ENCODE results near the gene HCFC1.

Gene HCFC1

GRCh38 chrX:153925739-153926551 lies 45.7 kb downstream of the HCFC1 start, which contains the start of gene ARHGAP4:
ARHGAP4 (minus strand) TSS chrX:153926264; CDS start chrX:153926202, 62 bp downstream.
- Histone ChIP-seq H3K4me3 (ENCODE audit: low read depth, low read length) (peak within 1 kb of the TSS; percentile 58), H3K36me3 (replicated peaks) (no peaks in the 10 kb centered on the region), H3K27me3 (replicated peaks) (no peaks in the 10 kb centered on the region), H3K27ac (no peak within 1 kb of the TSS)
- TF ChIP-seq, protein P1, sequence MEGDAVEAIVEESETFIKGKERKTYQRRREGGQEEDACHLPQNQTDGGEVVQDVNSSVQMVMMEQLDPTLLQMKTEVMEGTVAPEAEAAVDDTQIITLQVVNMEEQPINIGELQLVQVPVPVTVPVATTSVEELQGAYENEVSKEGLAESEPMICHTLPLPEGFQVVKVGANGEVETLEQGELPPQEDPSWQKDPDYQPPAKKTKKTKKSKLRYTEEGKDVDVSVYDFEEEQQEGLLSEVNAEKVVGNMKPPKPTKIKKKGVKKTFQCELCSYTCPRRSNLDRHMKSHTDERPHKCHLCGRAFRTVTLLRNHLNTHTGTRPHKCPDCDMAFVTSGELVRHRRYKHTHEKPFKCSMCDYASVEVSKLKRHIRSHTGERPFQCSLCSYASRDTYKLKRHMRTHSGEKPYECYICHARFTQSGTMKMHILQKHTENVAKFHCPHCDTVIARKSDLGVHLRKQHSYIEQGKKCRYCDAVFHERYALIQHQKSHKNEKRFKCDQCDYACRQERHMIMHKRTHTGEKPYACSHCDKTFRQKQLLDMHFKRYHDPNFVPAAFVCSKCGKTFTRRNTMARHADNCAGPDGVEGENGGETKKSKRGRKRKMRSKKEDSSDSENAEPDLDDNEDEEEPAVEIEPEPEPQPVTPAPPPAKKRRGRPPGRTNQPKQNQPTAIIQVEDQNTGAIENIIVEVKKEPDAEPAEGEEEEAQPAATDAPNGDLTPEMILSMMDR (IDR thresholded peaks at IDR 0.05; ENCODE audit: low read depth, low read length, missing control alignments) = no peak
- no peak for DNase-seq
- in situ Hi-C loops (cut with HindIII; ENCODE audit: low pct_ligation_motif_present, low sequenced_read_pairs) = no loop called here

DNA sequence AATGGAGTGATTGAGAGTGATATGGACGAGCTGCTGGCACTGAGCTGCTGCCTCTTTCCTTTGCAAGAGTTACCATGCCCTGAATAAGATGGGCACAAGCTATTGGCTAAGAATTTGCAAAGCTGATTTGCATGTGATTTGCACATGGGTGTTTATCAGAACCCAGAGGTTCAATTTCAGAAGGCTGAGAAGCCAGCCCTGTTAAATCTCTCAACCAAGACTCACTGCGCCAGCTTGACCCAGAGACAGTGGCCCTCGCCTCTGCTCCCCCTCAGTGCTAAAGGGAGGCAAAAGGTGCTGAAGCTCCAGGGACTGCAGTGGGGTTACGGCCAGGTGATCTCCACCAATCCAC lies 46.3 kb downstream of the HCFC1 start:
- Histone ChIP-seq H3K27ac (no peak overlapping the region), H3K27me3 (replicated peaks) (no peaks in the 10 kb centered on the region), H3K4me3 (ENCODE audit: low read depth, low read length) (no peak overlapping the region), H3K36me3 (replicated peaks) (no peaks in the 10 kb centered on the region)
- no peak for DNase-seq
- in situ Hi-C loops (cut with HindIII; ENCODE audit: low pct_ligation_motif_present, low sequenced_read_pairs) = no loop called here
- TF ChIP-seq, protein P1 (IDR thresholded peaks at IDR 0.05; ENCODE audit: low read depth, low read length, missing control alignments) = no peak

GRCh38 chrX:153924149-153924861 lies 47.3 kb downstream of the HCFC1 start:
- Histone ChIP-seq H3K36me3 (replicated peaks) (no peaks in the 10 kb centered on the region), H3K27ac (no peak overlapping the region), H3K27me3 (replicated peaks) (no peaks in the 10 kb centered on the region), H3K4me3 (ENCODE audit: low read depth, low read length) (no peak overlapping the region)
- DNase-seq = no peak
- in situ Hi-C loops (cut with HindIII; ENCODE audit: low pct_ligation_motif_present, low sequenced_read_pairs) = no loop called here
- TF ChIP-seq, protein P1 (IDR thresholded peaks at IDR 0.05; ENCODE audit: low read depth, low read length, missing control alignments) = peak; percentile 44

DNA sequence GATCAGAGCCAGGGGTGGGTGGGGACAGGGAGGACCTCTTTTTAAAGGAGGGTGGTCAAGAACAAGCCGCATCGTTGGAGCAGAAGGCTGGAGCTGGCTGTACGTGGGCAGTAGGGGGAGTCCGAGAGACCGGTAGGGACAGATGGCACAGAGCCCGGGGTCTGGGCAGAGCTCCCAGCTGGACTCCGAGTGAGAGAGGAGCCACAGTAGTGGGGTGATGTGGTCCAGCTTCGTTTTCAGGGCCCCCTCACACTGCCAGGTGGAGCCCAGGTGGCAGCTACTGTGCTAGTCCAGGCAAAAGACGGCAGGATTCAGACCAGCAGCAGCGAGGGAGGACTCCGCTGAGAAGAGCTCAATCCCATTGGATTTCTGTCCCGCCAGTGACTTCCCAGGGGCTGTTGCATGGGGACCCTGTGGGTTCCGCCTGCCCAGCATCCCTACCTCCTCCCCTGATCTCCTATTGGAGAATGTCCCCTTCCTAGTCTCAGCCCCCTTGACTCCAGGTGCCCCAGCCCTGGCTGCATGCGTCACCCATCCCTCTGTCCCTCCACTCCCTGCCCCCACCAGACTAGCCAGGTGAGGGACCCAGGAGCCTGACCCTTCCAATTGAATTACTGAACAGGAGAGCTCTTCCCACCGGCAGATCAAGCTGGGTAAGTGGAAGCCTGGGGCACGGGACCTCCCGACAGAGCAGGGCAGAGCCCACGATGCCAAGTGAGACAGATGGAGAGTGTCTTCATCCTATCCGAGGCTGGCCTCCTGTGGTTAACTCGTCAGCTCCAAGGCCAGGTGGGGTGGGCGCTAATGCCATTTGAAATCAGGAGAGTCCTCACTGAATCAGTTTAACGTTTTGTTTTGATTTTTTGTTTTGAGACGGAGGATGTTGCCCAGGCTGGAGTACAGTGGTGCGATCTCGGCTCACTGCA lies 48.4 kb downstream of the HCFC1 start:
- in situ Hi-C loops (cut with HindIII; ENCODE audit: low pct_ligation_motif_present, low sequenced_read_pairs) = no loop called here

More for the DNA sequence above, 48.4 kb downstream of the HCFC1 start:
- DNase-seq = no peak
- Histone ChIP-seq H3K27ac (no peak overlapping the region), H3K4me3 (ENCODE audit: low read depth, low read length) (no peak overlapping the region), H3K27me3 (replicated peaks) (no peaks in the 10 kb centered on the region), H3K36me3 (replicated peaks) (no peaks in the 10 kb centered on the region)
- TF ChIP-seq, protein P1 (IDR thresholded peaks at IDR 0.05; ENCODE audit: low read depth, low read length, missing control alignments) = peak; percentile 76
